IMR-90 (cell line): ENCODE data around the gene GLG1. TPM values are rescaled to one million over a fixed set of nuclear protein-coding genes. Genes with fewer than 3 reads are reported as not detected.
A peak's percentile ranks its signal among the peaks of the same experiment; 100 is the strongest.

Experiments used
- ATAC-seq: fragments of 200-7000 bp; cut with Tn5 transposase; 2 replicates; pipeline ENCODE4 v1.9.1; 2020; ENCODE audit warnings: low read depth, mild to moderate bottlenecking, moderate library complexity
- BruUV-seq: library from RNA; stranded (reverse); fragments of 400-500 nt; replicated peaks from 2 replicates; lab custom pipeline; 2021; lab: Mats Ljungman, UMichigan
- CTCF ChIA-PET: fragments of 300-600 bp; formaldehyde crosslinking; extraction: SDS; loops from one replicate; lab custom pipeline; 2021; ENCODE audit warnings: antibody characterized with exemption; lab: Yijun Ruan, JAX
- POLR2A ChIA-PET: fragments of 300-600 bp; sonication (Branson Sonifier 250); formaldehyde crosslinking; loops from one replicate; lab custom pipeline; 2022; ENCODE audit warnings: antibody characterized with exemption; ENCODE audit not compliant: unreplicated experiment; lab: Charles Lee
- DNase-seq: peaks from one replicate; pipeline ENCODE4 v3.0.0; 2013
- H2AFZ ChIP-seq: replicated peaks from 2 replicates; pipeline ENCODE3; 2013; ENCODE audit warnings: low read length, mild to moderate bottlenecking; ENCODE audit not compliant: poor library complexity
- H2AK5ac ChIP-seq: 2 replicates; pipeline ENCODE4 v1.6.1; 2013; ENCODE audit warnings: low read depth, low read length, inconsistent platforms
- H2AK9ac ChIP-seq: replicated peaks from 2 replicates; pipeline ENCODE3; 2013; ENCODE audit warnings: mild to moderate bottlenecking, low read depth, low read length, moderate library complexity; ENCODE audit not compliant: poor library complexity
- H2BK120ac ChIP-seq: 2 replicates; pipeline ENCODE4 v1.6.1; 2013; ENCODE audit warnings: low read depth, low read length, inconsistent platforms
- H2BK15ac ChIP-seq: 3 replicates; pipeline ENCODE4 v1.6.1; 2013; ENCODE audit warnings: low read depth, low read length, inconsistent platforms
- H2BK20ac ChIP-seq: 2 replicates; pipeline ENCODE4 v1.6.1; 2013; ENCODE audit warnings: low read depth, mild to moderate bottlenecking, inconsistent platforms, low read length, moderate library complexity
- H2BK5ac ChIP-seq: 2 replicates; pipeline ENCODE4 v1.6.1; 2013; ENCODE audit warnings: mild to moderate bottlenecking, low read depth, low read length, inconsistent platforms; ENCODE audit not compliant: poor library complexity, severe bottlenecking
- H3K14ac ChIP-seq: replicated peaks from 2 replicates; pipeline ENCODE4 v1.6.1; 2013; ENCODE audit warnings: low read depth, low read length, inconsistent platforms
- H3K18ac ChIP-seq: 2 replicates; pipeline ENCODE4 v1.6.1; 2013; ENCODE audit warnings: low read depth, low read length, control low read depth
- H3K23ac ChIP-seq: 2 replicates; pipeline ENCODE4 v1.6.1; 2013; ENCODE audit warnings: low read depth, low read length, inconsistent platforms
- H3K27ac ChIP-seq: 2 replicates; pipeline ENCODE4 v1.5.1; 2013; ENCODE audit warnings: mild to moderate bottlenecking, control low read depth, low read length; ENCODE audit not compliant: insufficient read depth
- H3K27me3 ChIP-seq: 2 replicates; pipeline ENCODE4 v1.6.1; 2013; ENCODE audit warnings: low read length; ENCODE audit not compliant: control insufficient read depth, insufficient read depth
- H3K36me3 ChIP-seq: 2 replicates; pipeline ENCODE4 v1.6.1; 2013; ENCODE audit warnings: low read length, mixed read lengths; ENCODE audit not compliant: control insufficient read depth, insufficient read depth
- H3K4ac ChIP-seq: 2 replicates; pipeline ENCODE4 v1.6.1; 2013; ENCODE audit warnings: low read depth, low read length, inconsistent platforms
- H3K4me1 ChIP-seq: 2 replicates; pipeline ENCODE4 v1.6.1; 2013; ENCODE audit warnings: low read length, mixed read lengths; ENCODE audit not compliant: control insufficient read depth, insufficient read depth
- H3K4me2 ChIP-seq: 2 replicates; pipeline ENCODE4 v1.6.1; 2013; ENCODE audit warnings: low read depth, mild to moderate bottlenecking, control low read depth, low read length, moderate library complexity
- H3K4me3 ChIP-seq: 2 replicates; pipeline ENCODE4 v1.5.1; 2013; ENCODE audit warnings: low read depth, mild to moderate bottlenecking, control low read depth, low read length, moderate library complexity; ENCODE audit not compliant: insufficient read depth
- H3K56ac ChIP-seq: 2 replicates; pipeline ENCODE4 v1.6.1; 2013; ENCODE audit warnings: low read length, inconsistent platforms; ENCODE audit not compliant: insufficient read depth; ENCODE audit errors: extremely low read depth
- H3K79me1 ChIP-seq, 2 experiments: 2 replicates each; pipeline ENCODE4 v1.6.1; 2013; ENCODE audit warnings: low read length in 2 of 2, inconsistent platforms in 1 of 2, low read depth in 1 of 2
- H3K9ac ChIP-seq: 2 replicates; pipeline ENCODE4 v1.6.1; 2013; ENCODE audit warnings: low read depth, low read length, control low read depth
- H3K9me1 ChIP-seq: 2 replicates; pipeline ENCODE4 v1.6.1; 2013; ENCODE audit warnings: low read length, inconsistent platforms; ENCODE audit not compliant: insufficient read depth
- H3K9me3 ChIP-seq: 2 replicates; pipeline ENCODE4 v1.6.1; 2013; ENCODE audit warnings: low read length; ENCODE audit not compliant: control insufficient read depth, insufficient read depth
- H4K20me1 ChIP-seq: 2 replicates; pipeline ENCODE4 v1.6.1; 2013; ENCODE audit warnings: low read length, inconsistent platforms; ENCODE audit not compliant: insufficient read depth
- H4K5ac ChIP-seq: 2 replicates; pipeline ENCODE4 v1.6.1; 2013; ENCODE audit warnings: mild to moderate bottlenecking, low read depth, low read length, control low read depth
- H4K8ac ChIP-seq, 2 experiments: 2 replicates each; pipeline ENCODE4 v1.6.1; 2013; ENCODE audit warnings: low read depth in 2 of 2, low read length in 2 of 2, control low read depth in 1 of 2, inconsistent platforms in 1 of 2
- H4K91ac ChIP-seq: 2 replicates; pipeline ENCODE4 v1.6.1; 2013; ENCODE audit warnings: low read depth, low read length, inconsistent platforms; ENCODE audit not compliant: insufficient read depth
- CHD1 ChIP-seq: IDR thresholded peaks from 2 replicates; pipeline ENCODE4 v1.6.1; 2012; ENCODE audit warnings: low read depth, low read length, improper control_type of control experiment
- CTCF ChIP-seq: conservative IDR thresholded peaks from 2 replicates; pipeline ENCODE4 v1.5.1; 2012; ENCODE audit warnings: mild to moderate bottlenecking, low read depth, low read length, improper control_type of control experiment
- MAFK ChIP-seq: IDR thresholded peaks from 2 replicates; pipeline ENCODE4 v1.6.1; 2012; ENCODE audit warnings: low read depth, low read length, improper control_type of control experiment
- POLR2A ChIP-seq: IDR thresholded peaks from 2 replicates; pipeline ENCODE4 v1.6.1; 2012; ENCODE audit warnings: mild to moderate bottlenecking, low read depth, low read length
- WGBS, 2 experiments: methylation state at CpG; one replicate each; pipeline versions ENCODE4 v1.1.5 to v1.1.7; 2013; ENCODE audit warnings: missing lambda C conversion rate in 2 of 2; ENCODE audit not compliant: insufficient read length in 1 of 2; ENCODE audit errors: extremely low coverage in 2 of 2; 5-methylcytosine and 5-hydroxymethylcytosine counted together
- dilution Hi-C: fragments of 300-500 bp; cut with HindIII; formaldehyde crosslinking; loops from one replicate; pipeline ENCODE4 v1.14.3; 2018; ENCODE audit warnings: low sequenced_read_pairs; ENCODE audit not compliant: unreplicated experiment
- in situ Hi-C: fragments of 300-500 bp; cut with MboI; formaldehyde crosslinking; loops from 3 replicates; pipeline ENCODE4 v1.14.3; 2019; ENCODE audit warnings: low sequenced_read_pairs, inconsistent platforms, mixed read lengths
- intact Hi-C: fragments of 100-400 bp; cut with micrococcal nuclease; formaldehyde crosslinking; loops from 2 replicates; pipeline ENCODE4 v1.10.0; 2022
- polyA plus RNA-seq, 3 experiments: library from polyadenylated mRNA; depleted of rRNA; stranded (reverse); fragments of >200 nt; gene quantifications; 2 replicates each; pipeline ENCODE4 v1.2.3, GENCODE V29; 2012; ENCODE audit warnings: low replicate concordance in 1 of 3
- total RNA-seq: library from RNA; depleted of rRNA; stranded (reverse); fragments of >200 nt; gene quantifications from 2 replicates; pipeline ENCODE4 v1.2.3, GENCODE V29; 2012

GLG1 gene
- total and polyA plus RNA-seq, 2 of the 4 experiments (the other 2 are of a cell fraction), result 91.0 to 107 TPM

- no peak overlapping the region for H3K9ac ChIP-seq
- H3K18ac ChIP-seq, result no peak overlapping the region
- DNase-seq (no peak), ATAC-seq (no peak)
- H3K4me1 ChIP-seq, result peaks cover 6% of the 10 kb centered on the region
- no peak overlapping the region for H3K27ac ChIP-seq
- H3K56ac ChIP-seq, result no peak overlapping the region
- H4K91ac ChIP-seq, result no peak overlapping the region
- ChIA-PET CTCF (no interaction called here), POLR2A (no interaction called here)
- H3K36me3 ChIP-seq, result no peaks in the 10 kb centered on the region
- H3K9me1 ChIP-seq, result peaks cover 4% of the 10 kb centered on the region
- no peak overlapping the region for H2BK20ac ChIP-seq
- no CpG with 5 or more reads among the region's 12 CpGs for WGBS, 2 experiments
- BruUV-seq, result no TSS peak
- no peak overlapping the region for H2AK9ac ChIP-seq
- H2BK5ac ChIP-seq, result no peak overlapping the region
- no peaks in the 10 kb centered on the region for H3K9me3 ChIP-seq
- in situ Hi-C loops (no loop called here), dilution Hi-C loops (no loop called here), intact Hi-C loops (no loop called here)
- no peak overlapping the region for H3K14ac ChIP-seq
- H3K4ac ChIP-seq, result no peak overlapping the region
- H2BK120ac ChIP-seq, result no peak overlapping the region
- TF ChIP-seq CHD1 (no peak), CTCF (no peak), POLR2A (no peak), MAFK (peak; percentile 67)
- H4K20me1 ChIP-seq, result peaks cover 89% of the 10 kb centered on the region
- no peak overlapping the region for H2AFZ ChIP-seq
- no peak overlapping the region for H4K5ac ChIP-seq
- no peak overlapping the region for H3K23ac ChIP-seq
- peaks cover 29 to 75% of the 10 kb centered on the region in 2 experiments for H3K79me1 ChIP-seq
- no peak overlapping the region for H4K8ac ChIP-seq
- no peaks in the 10 kb centered on the region for H3K27me3 ChIP-seq
- no peak overlapping the region for H2BK15ac ChIP-seq
- H3K4me3 ChIP-seq, result no peak overlapping the region
- no peak overlapping the region for H3K4me2 ChIP-seq
- no peak overlapping the region for H2AK5ac ChIP-seq
These were observed 30.9 kb downstream of the GLG1 start for GRCh38 chr16:74575807-74576643.
